ENCODE measurements around the gene SLC6A18. TPM values are rescaled to one million over a fixed set of nuclear protein-coding genes. Genes with fewer than 3 reads are reported as not detected.
"Not testable (repeated sequence)": the region's sequence is repeated elsewhere in the genome, so short reads cannot be mapped to it uniquely, and the experiment has no call there.

SLC6A18 gene
- total RNA-seq, 1 experiment from 2014 or later: not detected

- no TSS peak for BruUV-seq (replicated peaks)
- intact Hi-C loops (cut with micrococcal nuclease; ENCODE audit: unreplicated experiment): no loop called here
- DNase-seq (ENCODE audit: low read depth, low spot score) (no peak), ATAC-seq (no peak)
- ChIA-PET POLR2A (no interaction called here), CTCF (no interaction called here)
- in situ Hi-C loops (cut with HindIII; ENCODE audit: low pct_unique_long_range_greater_than_20kb, low sequenced_read_pairs): no loop called here
- H3K4me1 ChIP-seq (ENCODE audit: control insufficient read depth, insufficient read depth, low read length): no peaks in the 10 kb centered on the region
- H3K4me3 ChIP-seq (ENCODE audit: low read depth in 2 of 2, low read length in 2 of 2): no peak overlapping the region
- H3K27ac ChIP-seq (ENCODE audit: low read length): no peak overlapping the region
- no peaks in the 10 kb centered on the region for H3K36me3 ChIP-seq (ENCODE audit: control insufficient read depth, insufficient read depth, low read length)
- H3K27me3 ChIP-seq (ENCODE audit: control insufficient read depth, insufficient read depth, low read length): no peaks in the 10 kb centered on the region
- no peaks in the 10 kb centered on the region for H3K9me3 ChIP-seq (ENCODE audit: control insufficient read depth, insufficient read depth, low read depth, low read length)
- no peak for TF ChIP-seq REST (IDR thresholded peaks at IDR 0.05; ENCODE audit: insufficient read depth in 1 of 2, low read depth in 2 of 2, low read length in 1 of 2)
- TF ChIP-seq TCF7L2 (IDR thresholded peaks at IDR 0.05; ENCODE audit: low read depth, low read length): no peak
- TF ChIP-seq SIN3A (IDR thresholded peaks at IDR 0.05; ENCODE audit: borderline replicate concordance, insufficient read depth, low read depth, low read length): no peak
Measured at GRCh38 chr5:1266791-1267190, 41.6 kb downstream of the SLC6A18 start.

- BruUV-seq (replicated peaks); in situ Hi-C loops (cut with HindIII; ENCODE audit: low pct_unique_long_range_greater_than_20kb, low sequenced_read_pairs); CTCF ChIA-PET; H3K27me3 ChIP-seq (ENCODE audit: control insufficient read depth, insufficient read depth, low read length); H3K4me1 ChIP-seq (ENCODE audit: control insufficient read depth, insufficient read depth, low read length); H3K4me3 ChIP-seq (ENCODE audit: low read depth in 2 of 2, low read length in 2 of 2); ATAC-seq; intact Hi-C loops (cut with micrococcal nuclease; ENCODE audit: unreplicated experiment); H3K27ac ChIP-seq (ENCODE audit: low read length); DNase-seq (ENCODE audit: low read depth, low spot score); POLR2A ChIA-PET; H3K36me3 ChIP-seq (ENCODE audit: control insufficient read depth, insufficient read depth, low read length); H3K9me3 ChIP-seq (ENCODE audit: control insufficient read depth, insufficient read depth, low read depth, low read length): not testable (repeated sequence)
Measured at GRCh38 chr5:1267464-1267863, 42.3 kb downstream of the SLC6A18 start.

GRCh38 chr5:1268056-1268455, 42.9 kb downstream of the SLC6A18 start:
- intact Hi-C loops (cut with micrococcal nuclease; ENCODE audit: unreplicated experiment): no loop called here
- no TSS peak for BruUV-seq (replicated peaks)
- Histone ChIP-seq H3K27me3 (ENCODE audit: control insufficient read depth, insufficient read depth, low read length) (no peaks in the 10 kb centered on the region), H3K4me1 (ENCODE audit: control insufficient read depth, insufficient read depth, low read length) (no peaks in the 10 kb centered on the region), H3K36me3 (ENCODE audit: control insufficient read depth, insufficient read depth, low read length) (no peaks in the 10 kb centered on the region), H3K27ac (ENCODE audit: low read length) (no peak overlapping the region), H3K9me3 (ENCODE audit: control insufficient read depth, insufficient read depth, low read depth, low read length) (no peaks in the 10 kb centered on the region), H3K4me3 (ENCODE audit: low read depth in 2 of 2, low read length in 2 of 2) (no peak overlapping the region)
- in situ Hi-C loops (cut with HindIII; ENCODE audit: low pct_unique_long_range_greater_than_20kb, low sequenced_read_pairs): no loop called here
- ChIA-PET POLR2A (no interaction called here), CTCF (no interaction called here)
- DNase-seq (ENCODE audit: low read depth, low spot score) (no peak), ATAC-seq (no peak)
- TF ChIP-seq POLR2AphosphoS5 (IDR thresholded peaks at IDR 0.05; ENCODE audit: low read depth, low read length) (no peak), TCF7L2 (IDR thresholded peaks at IDR 0.05; ENCODE audit: low read depth, low read length) (no peak), REST (IDR thresholded peaks at IDR 0.05; ENCODE audit: insufficient read depth in 1 of 2, low read depth in 2 of 2, low read length in 1 of 2) (no peak), CTCF (IDR thresholded peaks at IDR 0.05) (no peak)

Data from Panc1 (cell line).